Cortex of kidney (tissue), 1 donor: Measurements from ENCODE around the gene ABCA12.

Experiments used
- DNase-seq: peaks from one replicate; lab custom pipeline; 2025; lab: John Stamatoyannopoulos, UW

The ABCA12 gene

GRCh38 chr2:215038421-215038820 lies 100.0 kb downstream of the ABCA12 start:
- DNase-seq = no peak

GRCh38 chr2:215036314-215036713 lies 102.1 kb downstream of the ABCA12 start:
- DNase-seq = no peak

- DNase-seq = no peak
Observed at GRCh38 chr2:215034154-215034553, 104.3 kb downstream of the ABCA12 start.

- no peak for DNase-seq
Observed at GRCh38 chr2:215032153-215032552, 106.3 kb downstream of the ABCA12 start.

GRCh38 chr2:215031321-215031720 lies 107.1 kb downstream of the ABCA12 start:
- DNase-seq = no peak

GRCh38 chr2:215029936-215030335 lies 108.5 kb downstream of the ABCA12 start:
- no peak for DNase-seq

GRCh38 chr2:215028231-215028630 lies 110.2 kb downstream of the ABCA12 start:
- no peak for DNase-seq

GRCh38 chr2:215027779-215028178 lies 110.6 kb downstream of the ABCA12 start:
- DNase-seq = no peak

GRCh38 chr2:215022910-215023309 lies 115.5 kb downstream of the ABCA12 start:
- no peak for DNase-seq

GRCh38 chr2:215022418-215022817 lies 116.0 kb downstream of the ABCA12 start:
- no peak for DNase-seq

- DNase-seq = no peak
Observed at GRCh38 chr2:215020283-215020682, 118.1 kb downstream of the ABCA12 start.

- no peak for DNase-seq
Observed at GRCh38 chr2:215019521-215020145, 118.8 kb downstream of the ABCA12 start.

GRCh38 chr2:215019085-215019484 lies 119.3 kb downstream of the ABCA12 start:
- DNase-seq = no peak

- DNase-seq = no peak
Observed at GRCh38 chr2:215015421-215015820, 123.0 kb downstream of the ABCA12 start.

GRCh38 chr2:215010390-215010789 lies 128.0 kb downstream of the ABCA12 start:
- DNase-seq = no peak

- no peak for DNase-seq
Observed at GRCh38 chr2:215003001-215003400, 135.4 kb downstream of the ABCA12 start.

- DNase-seq = no peak
Observed at GRCh38 chr2:215002500-215002899, 135.9 kb downstream of the ABCA12 start.

GRCh38 chr2:215000721-215001120 lies 137.7 kb downstream of the ABCA12 start:
- DNase-seq = no peak

- DNase-seq = no peak
Observed at GRCh38 chr2:214995926-214996670, 142.3 kb downstream of the ABCA12 start.

GRCh38 chr2:214995409-214995808 lies 143.0 kb downstream of the ABCA12 start:
- DNase-seq = no peak

GRCh38 chr2:214992911-214993310 lies 145.5 kb downstream of the ABCA12 start:
- no peak for DNase-seq

- no peak for DNase-seq
Observed at GRCh38 chr2:214989187-214989586, 149.2 kb downstream of the ABCA12 start.

GRCh38 chr2:214987261-214987660 lies 151.2 kb downstream of the ABCA12 start:
- DNase-seq = no peak

GRCh38 chr2:214985619-214986018 lies 152.8 kb downstream of the ABCA12 start:
- DNase-seq = no peak
